GM12874 (cell line): ENCODE results near the gene SFXN5.

ENCODE experiments used
- CTCF ChIP-seq: IDR thresholded peaks from 2 replicates; pipeline ENCODE4 v1.5.1; 2011; ENCODE audit warnings: low read depth, mild to moderate bottlenecking, control low read depth, low read length, moderate library complexity; ENCODE audit not compliant: insufficient read depth

The SFXN5 gene

GRCh38 chr2:73072129-73072395 is 550 bp upstream of the SFXN5 start:
- no peak for TF ChIP-seq CTCF

GRCh38 chr2:73070643-73071359 is 711 bp downstream of the SFXN5 start:
- TF ChIP-seq CTCF = no peak

- TF ChIP-seq CTCF = no peak
Observed at GRCh38 chr2:73069855-73070642, 1.5 kb downstream of the SFXN5 start.

- TF ChIP-seq CTCF = no peak
Observed at GRCh38 chr2:73069041-73069854, 2.3 kb downstream of the SFXN5 start.

GRCh38 chr2:73068147-73068546 is 3.4 kb downstream of the SFXN5 start:
- TF ChIP-seq CTCF = no peak

- no peak for TF ChIP-seq CTCF
Observed at GRCh38 chr2:73067043-73067442, 4.5 kb downstream of the SFXN5 start.
